ENCODE data around the gene CENPW. TPM values are rescaled to one million over a fixed set of nuclear protein-coding genes. Genes with fewer than 3 reads are reported as not detected.

CENPW gene
- 10 to 100 TPM in 9 of 12 donors, 1 to 10 TPM in 2, not detected in 1; 7.6 to 32.2 (median 14.5) TPM for polyA plus RNA-seq (ENCODE audit: insufficient read length in 12 of 12)
- long read RNA-seq, donor 1, transcript CENPW-203 (3 exons, 750 nt), result major isoform, 29 of 31 reads
- long read RNA-seq, donor 1, partial matches to known transcripts, result 0 of 31 reads
- long read RNA-seq, donor 1, other reads (novel, unspliced or antisense), result 0 of 31 reads
- long read RNA-seq, donor 2, transcript CENPW-203 (3 exons, 750 nt), result major isoform, 18 of 19 reads
- long read RNA-seq, donor 2, partial matches to known transcripts, result 0 of 19 reads
- long read RNA-seq, donor 2, other reads (novel, unspliced or antisense), result 0 of 19 reads
- long read RNA-seq, donor 3, transcript CENPW-203 (3 exons, 750 nt), result major isoform, 5 of 8 reads
- long read RNA-seq, donor 3, partial matches to known transcripts, result 0 of 8 reads
- long read RNA-seq, donor 3, other reads (novel, unspliced or antisense), result 0 of 8 reads
- long read RNA-seq, donor 4, partial matches to known transcripts, result 0 of 4 reads
- long read RNA-seq, donor 4, other reads (novel, unspliced or antisense), result 0 of 4 reads
- long read RNA-seq, donor 5, transcript CENPW-203 (3 exons, 750 nt), result major isoform, 7 of 8 reads
- long read RNA-seq, donor 5, partial matches to known transcripts, result 0 of 8 reads
- long read RNA-seq, donor 5, other reads (novel, unspliced or antisense), result 0 of 8 reads
- long read RNA-seq, donor 6, transcript CENPW-203 (3 exons, 750 nt), result major isoform, 9 of 9 reads
- long read RNA-seq, donor 6, partial matches to known transcripts, result 0 of 9 reads
- long read RNA-seq, donor 6, other reads (novel, unspliced or antisense), result 0 of 9 reads
- long read RNA-seq, donor 7, transcript CENPW-203 (3 exons, 750 nt), result major isoform, 9 of 10 reads
- long read RNA-seq, donor 7, partial matches to known transcripts, result 0 of 10 reads
- long read RNA-seq, donor 7, other reads (novel, unspliced or antisense), result 0 of 10 reads
- long read RNA-seq, donor 8, transcript CENPW-203 (3 exons, 750 nt), result major isoform, 7 of 7 reads
- long read RNA-seq, donor 8, partial matches to known transcripts, result 0 of 7 reads
- long read RNA-seq, donor 8, other reads (novel, unspliced or antisense), result 0 of 7 reads
- long read RNA-seq, donor 9, transcript CENPW-203 (3 exons, 750 nt), result major isoform, 14 of 14 reads
- long read RNA-seq, donor 9, partial matches to known transcripts, result 0 of 14 reads
- long read RNA-seq, donor 9, other reads (novel, unspliced or antisense), result 0 of 14 reads
- long read RNA-seq, donor 10, transcript CENPW-203 (3 exons, 750 nt), result major isoform, 6 of 7 reads
- long read RNA-seq, donor 10, partial matches to known transcripts, result 0 of 7 reads
- long read RNA-seq, donor 10, other reads (novel, unspliced or antisense), result 0 of 7 reads
- long read RNA-seq, donor 11, transcript CENPW-203 (3 exons, 750 nt), result major isoform, 30 of 33 reads
- long read RNA-seq, donor 11, partial matches to known transcripts, result 0 of 33 reads
- long read RNA-seq, donor 11, other reads (novel, unspliced or antisense), result 0 of 33 reads

- peak; percentile 89 for DNase-seq
Measured at GRCh38 chr6:126339796-126340609, at the start of gene CENPW. Gene CENPW, plus strand, starts transcription at chr6:126340115. Its CDS starts 159 bp downstream, at chr6:126340274.

DNA sequence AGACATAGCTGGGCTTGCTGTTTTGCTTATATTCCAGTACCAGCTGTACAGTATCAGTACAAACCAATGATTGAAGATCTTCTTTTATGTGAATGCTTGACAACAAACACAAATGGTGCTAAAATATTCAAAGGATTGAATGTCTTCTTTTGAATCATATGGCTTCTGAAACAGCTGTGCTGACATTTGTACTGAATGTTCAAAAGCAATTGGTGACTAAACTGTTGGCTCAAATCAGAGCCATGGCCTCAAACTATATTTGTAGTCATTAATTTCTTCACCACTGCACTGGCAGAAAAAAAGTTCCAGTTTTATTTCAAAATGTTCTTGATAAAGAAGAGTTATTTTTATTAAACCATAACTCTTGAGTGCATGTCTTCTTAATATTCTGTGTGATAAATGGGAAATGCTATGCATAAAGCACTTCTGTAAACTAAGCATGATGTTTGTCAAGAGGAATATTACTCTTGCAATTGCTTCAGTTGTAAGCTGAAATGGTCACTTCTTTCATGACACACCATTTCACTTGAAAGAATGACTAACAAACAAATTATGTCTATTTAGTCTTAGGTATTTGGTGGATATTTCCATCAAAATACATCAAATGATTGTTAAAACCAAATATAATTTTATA lies 45.9 kb upstream of the CENPW start:
- DNase-seq, result no peak

- no peak for DNase-seq
Measured at GRCh38 chr6:126300126-126300525, 39.8 kb upstream of the CENPW start.

DNA sequence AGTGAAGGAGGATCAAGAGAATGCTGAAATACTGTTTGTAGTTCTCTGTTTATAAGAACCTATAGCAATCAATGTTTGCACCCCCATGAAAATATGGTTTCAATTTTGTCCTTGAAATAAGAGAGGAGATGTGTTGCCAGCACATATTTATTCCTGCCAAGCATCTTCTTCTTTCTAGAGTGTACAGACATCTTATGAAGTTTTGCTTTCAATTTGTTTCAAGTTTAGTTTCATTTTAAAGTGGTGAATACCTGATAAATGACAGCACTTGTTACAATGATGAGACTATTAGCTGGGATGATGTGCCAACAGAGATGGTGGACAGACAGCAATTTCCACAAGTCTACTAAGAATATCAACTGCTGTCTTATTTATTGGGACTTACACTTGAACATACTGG lies 39.2 kb upstream of the CENPW start:
- peak; percentile 46 for DNase-seq

- DNase-seq, result no peak
Measured at GRCh38 chr6:126302191-126302590, 37.7 kb upstream of the CENPW start.

DNA sequence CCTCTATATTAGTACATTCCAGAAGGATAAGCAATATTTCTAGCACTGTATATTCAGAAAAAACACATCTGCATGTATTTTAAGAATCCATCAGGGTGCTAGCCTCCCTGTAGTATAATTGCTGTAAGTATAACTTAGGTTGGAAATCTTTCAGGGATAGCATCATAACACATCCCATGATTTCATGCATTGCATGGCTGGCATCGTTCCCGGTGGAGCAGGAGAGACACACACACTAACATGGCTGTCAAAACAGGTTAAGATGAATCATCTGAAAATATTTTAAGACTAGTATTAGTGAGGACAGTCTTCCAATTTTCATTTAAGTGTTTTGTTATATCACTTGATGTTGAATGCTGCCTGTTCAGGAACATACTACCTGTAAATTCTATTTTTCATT lies 32.1 kb upstream of the CENPW start:
- peak; percentile 82 for DNase-seq

DNA sequence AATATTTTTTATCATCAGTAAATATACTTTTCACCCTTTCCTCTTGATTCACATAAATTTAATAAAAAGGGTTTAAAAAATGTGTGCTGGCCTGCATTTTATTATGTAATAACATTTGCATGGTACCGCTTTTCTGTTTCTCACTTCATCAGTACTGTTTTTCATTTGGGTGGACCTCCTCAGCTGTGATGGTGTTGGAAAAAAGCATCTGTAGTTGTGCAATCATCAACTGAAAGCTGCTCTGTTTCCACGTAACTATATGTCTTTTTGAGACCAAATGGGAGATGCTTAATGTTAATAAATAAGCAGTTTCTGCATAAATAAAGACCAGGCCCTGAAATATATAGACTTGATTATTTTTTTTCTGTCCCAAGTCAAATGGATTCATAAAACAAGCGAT lies 31.6 kb upstream of the CENPW start:
- peak; percentile 59 for DNase-seq

DNA sequence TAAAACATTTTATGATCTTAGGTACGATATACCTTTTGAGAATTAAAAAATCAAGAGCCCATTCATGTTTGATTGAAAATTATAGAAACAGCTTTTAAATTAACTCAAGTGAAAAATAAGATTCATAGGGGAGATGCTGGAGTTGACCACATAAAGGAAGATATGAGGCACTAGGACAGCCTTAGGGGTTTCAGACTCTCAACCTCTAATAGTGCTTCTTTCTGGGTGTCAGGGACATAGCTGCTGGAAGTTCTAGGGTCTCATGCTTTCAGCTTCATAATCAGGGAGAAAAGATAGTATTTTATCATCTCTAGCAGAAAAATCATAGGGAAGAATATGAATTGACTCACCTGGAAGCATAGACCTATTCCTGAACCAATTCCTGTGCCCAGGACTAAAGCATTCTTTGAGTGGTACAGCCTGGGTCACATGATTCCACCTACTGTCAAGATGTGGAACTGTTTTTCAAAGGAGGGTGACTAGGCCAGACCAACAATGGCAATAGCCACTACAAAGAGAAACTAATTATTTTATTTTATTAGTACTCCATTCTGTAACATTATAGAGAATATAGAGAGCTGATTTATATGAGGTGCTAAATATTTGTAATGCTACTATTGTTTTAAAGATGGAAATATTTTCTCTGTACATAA lies 27.8 kb upstream of the CENPW start:
- no peak for DNase-seq

- no peak for DNase-seq
Measured at GRCh38 chr6:126313941-126314340, 26.0 kb upstream of the CENPW start.

DNA sequence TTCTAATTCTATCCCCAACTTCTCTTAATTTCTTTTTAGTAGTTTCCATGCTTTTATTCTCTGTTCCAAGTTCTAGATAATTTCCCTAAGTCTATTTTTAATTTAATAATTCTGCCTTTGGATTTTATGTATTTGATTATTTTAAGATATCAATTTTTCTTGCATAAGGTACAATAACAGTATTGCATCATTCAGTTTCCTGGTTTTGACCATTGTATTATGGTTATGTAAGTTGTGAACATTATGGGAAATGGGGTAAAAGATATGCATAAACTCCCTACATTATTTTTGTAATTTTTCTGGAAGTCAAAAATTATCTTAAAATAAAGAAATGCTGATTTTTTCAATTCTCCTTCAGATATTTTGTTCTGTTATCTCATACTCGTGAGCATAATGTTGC lies 21.1 kb upstream of the CENPW start:
- DNase-seq, result no peak

DNA sequence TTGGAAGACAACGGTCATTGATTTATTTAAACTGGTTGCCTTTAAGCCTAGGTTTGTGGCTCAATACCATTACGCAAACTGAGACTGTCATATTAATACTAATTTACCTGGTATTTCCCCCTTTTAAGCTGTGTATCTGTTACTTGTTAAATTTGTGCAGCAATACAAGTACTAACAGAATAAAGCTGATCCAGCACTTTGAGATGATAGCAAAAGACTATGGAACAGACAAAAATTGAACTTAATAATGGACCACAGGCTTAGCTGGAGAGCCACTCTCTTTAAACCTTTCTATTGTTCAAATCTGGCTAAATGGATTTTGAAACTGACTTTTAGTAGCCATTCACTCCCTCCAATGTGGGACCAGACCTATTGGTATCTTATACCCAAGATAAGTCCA lies 6.2 kb upstream of the CENPW start:
- DNase-seq, result no peak

DNA sequence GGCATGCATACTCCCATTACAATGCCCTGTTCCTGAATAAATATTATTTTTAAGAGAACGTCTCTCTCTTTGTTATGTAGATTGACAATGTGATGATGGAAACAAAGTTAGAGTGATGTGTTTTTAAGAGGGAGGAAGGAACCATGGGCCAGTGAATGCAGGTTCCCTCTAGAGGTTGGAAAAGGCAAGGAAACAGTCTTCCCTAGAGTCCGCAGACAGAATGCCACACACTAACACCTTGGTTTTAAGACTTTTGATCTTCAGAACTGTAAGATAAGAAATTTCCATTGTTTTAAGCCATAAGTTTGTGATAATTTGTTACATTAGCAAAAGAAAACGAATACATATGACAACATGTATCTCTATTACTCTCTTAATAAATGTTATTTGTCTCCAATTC lies 4.7 kb upstream of the CENPW start:
- DNase-seq, result no peak

DNA sequence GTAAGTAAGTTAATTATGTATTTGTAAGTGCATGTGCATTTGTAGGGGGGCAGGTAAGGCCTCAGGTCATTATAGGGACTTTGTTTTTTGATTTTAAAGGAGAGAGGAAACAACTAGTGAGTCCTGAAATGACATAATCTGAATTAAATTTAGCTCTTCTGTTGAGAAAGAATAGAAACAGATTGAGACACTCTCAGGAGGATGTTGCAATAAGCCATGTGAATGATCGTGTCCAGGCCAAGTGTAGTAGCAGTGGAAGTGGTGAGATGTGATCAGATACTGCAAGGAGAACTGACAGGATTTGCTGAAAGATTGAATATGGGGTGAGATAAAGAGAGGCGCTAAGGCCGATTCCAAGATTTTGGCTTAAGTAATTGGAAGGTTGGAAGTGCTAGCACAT lies 2.6 kb upstream of the CENPW start:
- DNase-seq, result peak; percentile 25

DNA sequence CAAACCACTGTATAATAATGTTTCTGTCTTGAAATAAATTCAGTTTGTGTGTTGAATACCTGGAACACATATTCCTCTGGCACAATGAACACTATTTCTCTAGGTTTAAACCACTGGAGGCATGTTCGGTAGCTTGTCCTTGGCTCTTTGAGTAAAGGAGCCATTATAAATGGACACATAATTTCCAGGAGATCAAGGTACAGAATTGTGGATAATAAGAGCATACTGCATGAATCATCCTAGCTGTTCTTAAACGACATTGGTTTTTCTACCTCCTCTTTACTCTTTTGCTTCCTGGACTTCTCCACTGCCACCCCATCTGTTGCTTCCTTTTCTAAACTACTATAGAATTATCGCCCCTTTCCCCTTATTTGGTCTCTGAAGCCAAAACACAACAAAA lies 1.2 kb downstream of the CENPW start:
- no peak for DNase-seq

GRCh38 chr6:126344181-126344580 lies 4.3 kb downstream of the CENPW start:
- no peak for DNase-seq

- no peak for DNase-seq
Measured at GRCh38 chr6:126351960-126352359, 12.0 kb downstream of the CENPW start.

GRCh38 chr6:126352514-126352913 lies 12.6 kb downstream of the CENPW start:
- DNase-seq, result no peak

DNA sequence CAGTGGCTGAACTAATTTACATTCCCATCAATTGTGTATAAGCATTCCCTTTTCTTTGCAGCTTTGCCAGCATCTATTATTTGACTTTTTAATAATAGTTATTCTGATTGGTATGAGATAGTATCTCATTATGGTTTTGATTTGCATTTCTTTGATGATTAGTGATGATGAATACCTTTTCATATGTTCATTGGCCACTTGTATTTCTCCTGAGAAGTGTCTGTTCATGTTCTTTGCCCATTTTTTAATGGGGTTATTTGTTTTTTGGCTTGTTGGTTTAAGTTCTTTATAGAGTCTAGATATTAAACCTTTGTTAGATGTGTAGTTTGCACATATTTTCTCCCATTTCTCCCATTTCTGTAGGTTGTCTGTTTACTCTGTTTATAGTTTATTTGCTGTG lies 16.6 kb downstream of the CENPW start:
- no peak for DNase-seq

GRCh38 chr6:126359936-126360537 lies 20.1 kb downstream of the CENPW start:
- no peak for DNase-seq
